Parathyroid adenoma (tissue), 2 donors: ENCODE data around the gene ZNF70.

Experiments
- H2AFZ ChIP-seq: fragments of 300-600 bp; sonication (generic); one replicate; pipeline ENCODE4 v1.7.0; 2017; ENCODE audit warnings: antibody characterized with exemption, mild to moderate bottlenecking
- H3K27ac ChIP-seq: fragments of 300-600 bp; sonication (generic); one replicate; pipeline ENCODE4 v1.7.0; 2017
- H3K27me3 ChIP-seq: fragments of 300-600 bp; sonication (generic); one replicate; pipeline ENCODE4 v1.7.0; 2017; ENCODE audit warnings: low read length; ENCODE audit not compliant: control insufficient read depth, insufficient read depth
- H3K36me3 ChIP-seq: fragments of 300-600 bp; sonication (generic); one replicate; pipeline ENCODE4 v1.7.0; 2017; ENCODE audit warnings: low read length; ENCODE audit not compliant: control insufficient read depth, insufficient read depth
- H3K4me1 ChIP-seq: fragments of 300-600 bp; sonication (generic); one replicate; pipeline ENCODE4 v1.7.0; 2017; ENCODE audit warnings: control low read depth
- H3K4me2 ChIP-seq: fragments of 300-600 bp; sonication (generic); one replicate; pipeline ENCODE4 v1.7.0; 2017; ENCODE audit warnings: low read length
- H3K4me3 ChIP-seq: fragments of 300-600 bp; sonication (generic); one replicate; pipeline ENCODE4 v1.7.0; 2017; ENCODE audit warnings: low read depth, low read length
- H3K79me2 ChIP-seq: fragments of 300-600 bp; sonication (generic); one replicate; pipeline ENCODE4 v1.7.0; 2017; ENCODE audit warnings: control low read depth
- H3K9ac ChIP-seq: fragments of 300-600 bp; sonication (generic); one replicate; pipeline ENCODE4 v1.7.0; 2017; ENCODE audit warnings: mild to moderate bottlenecking
- H3K9me3 ChIP-seq: fragments of 300-600 bp; sonication (generic); one replicate; pipeline ENCODE4 v1.7.0; 2017; ENCODE audit warnings: low read length; ENCODE audit not compliant: control insufficient read depth
- CTCF ChIP-seq: fragments of 300-600 bp; sonication (generic); IDR thresholded peaks from one replicate; pipeline ENCODE4 v1.7.0; 2017; ENCODE audit warnings: antibody characterized with exemption, mild to moderate bottlenecking
- donor health status: primary hyperparathyroidism.

The ZNF70 gene

DNA sequence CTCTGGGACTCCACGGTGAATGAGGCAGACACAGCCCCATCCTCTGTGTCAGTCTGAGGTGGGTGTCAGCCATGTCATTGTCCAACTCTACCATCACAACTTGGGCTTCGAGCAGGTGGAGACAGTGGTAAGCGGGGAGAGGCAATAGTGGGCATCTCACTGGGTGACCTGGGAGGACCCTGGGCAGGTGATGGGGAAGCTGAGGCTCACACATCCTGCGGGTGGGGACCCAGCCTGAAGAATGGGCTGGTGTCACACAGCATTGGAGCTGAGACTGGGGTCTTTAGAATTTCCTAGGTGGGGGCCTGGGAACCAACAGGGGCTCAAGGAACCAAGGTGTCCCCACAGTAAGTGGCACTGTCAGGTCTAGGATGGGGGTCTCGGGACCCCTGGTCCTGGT lies 28.8 kb upstream of the ZNF70 start:
- Histone ChIP-seq H3K9me3 (no peaks in the 10 kb centered on the region), H3K9ac (no peak overlapping the region), H3K27me3 (no peaks in the 10 kb centered on the region), H3K4me1 (no peaks in the 10 kb centered on the region), H3K4me3 (no peak overlapping the region), H3K79me2 (no peaks in the 10 kb centered on the region), H3K4me2 (no peak overlapping the region), H2AFZ (no peak overlapping the region), H3K36me3 (no peaks in the 10 kb centered on the region), H3K27ac (no peak overlapping the region)
- no peak for TF ChIP-seq CTCF

GRCh38 chr22:23779083-23779482 lies 28.2 kb upstream of the ZNF70 start:
- H3K27ac ChIP-seq: no peak overlapping the region
- H3K79me2 ChIP-seq: no peaks in the 10 kb centered on the region
- no peaks in the 10 kb centered on the region for H3K4me1 ChIP-seq
- no peak overlapping the region for H3K4me3 ChIP-seq
- no peaks in the 10 kb centered on the region for H3K27me3 ChIP-seq
- no peak overlapping the region for H2AFZ ChIP-seq
- no peak for TF ChIP-seq CTCF
- no peaks in the 10 kb centered on the region for H3K9me3 ChIP-seq
- no peaks in the 10 kb centered on the region for H3K36me3 ChIP-seq
- H3K9ac ChIP-seq: no peak overlapping the region
- H3K4me2 ChIP-seq: no peak overlapping the region

DNA sequence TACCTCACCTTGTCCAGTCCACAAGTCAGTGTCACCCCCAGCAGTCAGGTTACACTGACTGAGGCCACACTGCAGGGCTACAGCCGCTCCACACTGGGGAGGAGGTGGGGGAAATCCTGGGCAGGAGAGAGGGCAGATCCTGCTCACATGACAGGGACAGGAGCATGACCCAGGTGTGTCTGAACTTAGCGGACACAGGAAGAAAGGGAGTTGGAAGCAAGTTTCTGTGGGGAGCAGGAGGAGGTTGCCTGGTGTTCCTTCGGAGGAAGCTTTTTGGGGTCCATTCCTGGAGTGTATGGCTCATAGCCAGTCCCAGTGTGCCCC lies 27.6 kb upstream of the ZNF70 start:
- Histone ChIP-seq H3K9me3 (no peaks in the 10 kb centered on the region), H3K27me3 (no peaks in the 10 kb centered on the region), H3K9ac (no peak overlapping the region), H3K4me3 (no peak overlapping the region), H2AFZ (no peak overlapping the region), H3K4me2 (no peak overlapping the region), H3K79me2 (no peaks in the 10 kb centered on the region), H3K27ac (no peak overlapping the region), H3K4me1 (no peaks in the 10 kb centered on the region), H3K36me3 (no peaks in the 10 kb centered on the region)
- no peak for TF ChIP-seq CTCF

- no peak overlapping the region for H3K27ac ChIP-seq
- H3K9me3 ChIP-seq: no peaks in the 10 kb centered on the region
- no peaks in the 10 kb centered on the region for H3K36me3 ChIP-seq
- H3K4me2 ChIP-seq: no peak overlapping the region
- H2AFZ ChIP-seq: no peak overlapping the region
- no peak for TF ChIP-seq CTCF
- no peaks in the 10 kb centered on the region for H3K4me1 ChIP-seq
- no peaks in the 10 kb centered on the region for H3K79me2 ChIP-seq
- H3K9ac ChIP-seq: no peak overlapping the region
- no peaks in the 10 kb centered on the region for H3K27me3 ChIP-seq
- no peak overlapping the region for H3K4me3 ChIP-seq
These were observed 27.1 kb upstream of the ZNF70 start for GRCh38 chr22:23777776-23778576.

DNA sequence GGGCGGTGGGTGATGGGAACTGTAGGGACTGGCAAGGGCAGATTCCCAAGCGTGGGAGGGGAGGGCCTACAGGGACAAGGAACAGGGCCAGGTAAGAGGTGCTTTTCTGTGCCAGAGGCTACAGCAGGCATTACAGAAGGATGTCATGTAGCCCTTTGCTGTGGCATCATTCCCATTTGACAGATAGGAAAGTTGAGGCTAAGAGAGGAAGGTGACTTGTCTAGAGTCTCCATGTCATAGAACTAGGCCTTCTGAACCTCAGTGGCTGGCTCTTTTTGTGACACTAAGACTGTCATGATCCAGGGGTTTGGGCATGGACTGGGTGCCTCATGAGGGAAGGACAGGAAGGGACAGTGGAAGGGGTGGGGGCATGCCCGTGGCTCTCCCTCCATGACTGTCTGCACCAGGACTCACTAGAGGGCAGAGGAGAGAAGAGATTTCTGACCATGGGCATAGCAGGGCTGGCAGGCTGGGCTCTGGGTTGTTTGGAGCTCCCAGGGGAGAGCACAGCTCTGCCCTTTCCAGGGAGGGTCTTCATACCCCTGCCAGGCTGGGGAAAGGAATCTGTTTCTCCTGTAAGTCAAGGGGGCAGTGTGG lies 25.0 kb upstream of the ZNF70 start:
- Histone ChIP-seq H3K27me3 (no peaks in the 10 kb centered on the region), H3K79me2 (no peaks in the 10 kb centered on the region), H3K36me3 (no peaks in the 10 kb centered on the region), H3K9ac (no peak overlapping the region), H3K4me3 (no peak overlapping the region), H3K27ac (no peak overlapping the region), H3K4me2 (no peak overlapping the region), H3K4me1 (no peaks in the 10 kb centered on the region), H2AFZ (no peak overlapping the region), H3K9me3 (no peaks in the 10 kb centered on the region)
- TF ChIP-seq CTCF: no peak
